ENCODE measurements around the gene CEACAM4. TPM values are rescaled to one million over a fixed set of nuclear protein-coding genes. Genes with fewer than 3 reads are reported as not detected.

Gene CEACAM4
- total RNA-seq, 2 experiments from 2014 or later: 0.36 to 0.84 TPM

- Histone ChIP-seq H3K36me3 (ENCODE audit: insufficient read depth, low read length) (no peaks in the 10 kb centered on the region), H3K27me3 (ENCODE audit: control insufficient read depth in 1 of 2, insufficient read depth in 2 of 2, low read length in 2 of 2) (peaks cover 0 to 3% of the 10 kb centered on the region in 2 experiments), H3K27ac (ENCODE audit: low read depth in 1 of 2, low read length in 2 of 2) (no peak overlapping the region), H3K9me3 (ENCODE audit: control insufficient read depth in 1 of 2, insufficient read depth in 1 of 2, low read length in 2 of 2) (no peaks in the 10 kb centered on the region), H3K4me3 (ENCODE audit: low read length) (no peak overlapping the region), H3K4me1 (ENCODE audit: insufficient read depth, low read length) (no peaks in the 10 kb centered on the region)
- Mint-ChIP-seq H3K9me3 (no peaks in the 10 kb centered on the region), H3K27me3 (peaks cover 12% of the 10 kb centered on the region), H3K36me3 (ENCODE audit: low read depth) (no peaks in the 10 kb centered on the region), H3K4me1 (ENCODE audit: low read depth) (no peaks in the 10 kb centered on the region), H3K27ac (no peak overlapping the region), H3K4me3 (no peak overlapping the region)
- intact Hi-C loops (cut with DNase I, micrococcal nuclease): no loop called here
- DNase-seq (no peak), ATAC-seq (ENCODE audit: poor library complexity) (no peak)
- ChIA-PET CTCF (no interaction called here), POLR2A (no interaction called here)
- TF ChIP-seq, protein P1, sequence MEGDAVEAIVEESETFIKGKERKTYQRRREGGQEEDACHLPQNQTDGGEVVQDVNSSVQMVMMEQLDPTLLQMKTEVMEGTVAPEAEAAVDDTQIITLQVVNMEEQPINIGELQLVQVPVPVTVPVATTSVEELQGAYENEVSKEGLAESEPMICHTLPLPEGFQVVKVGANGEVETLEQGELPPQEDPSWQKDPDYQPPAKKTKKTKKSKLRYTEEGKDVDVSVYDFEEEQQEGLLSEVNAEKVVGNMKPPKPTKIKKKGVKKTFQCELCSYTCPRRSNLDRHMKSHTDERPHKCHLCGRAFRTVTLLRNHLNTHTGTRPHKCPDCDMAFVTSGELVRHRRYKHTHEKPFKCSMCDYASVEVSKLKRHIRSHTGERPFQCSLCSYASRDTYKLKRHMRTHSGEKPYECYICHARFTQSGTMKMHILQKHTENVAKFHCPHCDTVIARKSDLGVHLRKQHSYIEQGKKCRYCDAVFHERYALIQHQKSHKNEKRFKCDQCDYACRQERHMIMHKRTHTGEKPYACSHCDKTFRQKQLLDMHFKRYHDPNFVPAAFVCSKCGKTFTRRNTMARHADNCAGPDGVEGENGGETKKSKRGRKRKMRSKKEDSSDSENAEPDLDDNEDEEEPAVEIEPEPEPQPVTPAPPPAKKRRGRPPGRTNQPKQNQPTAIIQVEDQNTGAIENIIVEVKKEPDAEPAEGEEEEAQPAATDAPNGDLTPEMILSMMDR (IDR thresholded peaks at IDR 0.05): no peak
Observed at GRCh38 chr19:41621226-41621625, 5.6 kb downstream of the CEACAM4 start.

DNA sequence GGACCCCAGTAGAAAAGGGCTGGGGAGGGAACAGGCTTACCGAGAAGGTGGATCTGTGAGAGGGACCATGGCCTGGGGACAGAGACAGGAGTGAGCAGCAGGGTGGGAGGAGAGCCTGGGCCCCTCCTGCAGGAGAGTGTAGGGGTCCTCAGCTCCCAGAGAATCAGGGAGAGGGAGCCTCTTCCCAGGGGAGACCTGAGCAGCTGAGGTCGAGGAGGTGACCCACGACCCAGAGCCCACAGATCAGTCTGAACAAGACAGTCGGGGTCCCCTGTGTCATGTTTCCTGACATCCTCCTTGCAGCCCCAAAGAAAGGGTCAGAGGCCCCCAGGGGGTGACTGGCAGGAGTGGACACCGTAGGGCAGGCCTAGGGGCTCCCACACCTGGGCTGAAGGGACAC, 6.7 kb downstream of the CEACAM4 start:
- no peak overlapping the region for H3K4me3 Mint-ChIP-seq
- POLR2A ChIA-PET: no interaction called here
- H3K4me1 Mint-ChIP-seq (ENCODE audit: low read depth): no peaks in the 10 kb centered on the region
- no peaks in the 10 kb centered on the region for H3K9me3 ChIP-seq (ENCODE audit: control insufficient read depth in 1 of 2, insufficient read depth in 1 of 2, low read length in 2 of 2)
- no peak overlapping the region for H3K27ac Mint-ChIP-seq
- intact Hi-C loops (cut with DNase I, micrococcal nuclease): no loop called here
- ATAC-seq (ENCODE audit: poor library complexity) (no peak), DNase-seq (no peak)
- H3K4me3 ChIP-seq (ENCODE audit: low read length): no peak overlapping the region
- TF ChIP-seq, protein P1 (IDR thresholded peaks at IDR 0.05): no peak
- H3K27me3 ChIP-seq (ENCODE audit: control insufficient read depth in 1 of 2, insufficient read depth in 2 of 2, low read length in 2 of 2): no peaks in the 10 kb centered on the region
- H3K9me3 Mint-ChIP-seq: no peaks in the 10 kb centered on the region
- H3K27me3 Mint-ChIP-seq: peaks cover 18% of the 10 kb centered on the region
- H3K4me1 ChIP-seq (ENCODE audit: insufficient read depth, low read length): no peaks in the 10 kb centered on the region
- H3K27ac ChIP-seq (ENCODE audit: low read depth in 1 of 2, low read length in 2 of 2): no peak overlapping the region
- no peaks in the 10 kb centered on the region for H3K36me3 Mint-ChIP-seq (ENCODE audit: low read depth)
- CTCF ChIA-PET: no interaction called here
- no peaks in the 10 kb centered on the region for H3K36me3 ChIP-seq (ENCODE audit: insufficient read depth, low read length)

DNA sequence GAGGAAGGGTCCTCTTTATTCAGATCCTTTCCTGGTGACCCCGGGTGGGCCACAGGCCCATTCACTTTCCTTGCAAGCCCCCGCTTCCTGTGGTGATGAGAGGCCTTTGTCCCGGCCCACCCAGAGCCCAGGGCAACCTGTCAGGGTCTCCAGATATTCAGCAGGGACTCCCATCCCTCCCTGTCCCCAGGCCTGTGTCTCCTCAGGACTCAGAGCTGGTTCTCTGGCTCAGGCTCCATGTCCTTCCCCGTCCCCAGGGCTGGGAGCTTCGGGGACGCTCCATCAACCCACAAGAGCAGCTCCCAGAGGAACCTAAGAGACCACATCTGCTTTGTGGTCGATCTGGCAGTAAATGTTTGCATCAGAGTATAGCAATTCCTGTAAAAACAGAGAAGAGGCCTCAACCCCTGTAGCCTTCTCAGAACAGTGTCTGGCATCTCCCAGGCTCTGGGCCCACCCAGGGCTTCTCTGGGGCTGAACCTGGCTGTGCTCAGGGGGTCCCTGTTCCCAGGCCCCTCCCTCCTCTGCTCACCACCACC, 7.8 kb downstream of the CEACAM4 start:
- Histone ChIP-seq H3K36me3 (ENCODE audit: insufficient read depth, low read length) (no peaks in the 10 kb centered on the region), H3K9me3 (ENCODE audit: control insufficient read depth in 1 of 2, insufficient read depth in 1 of 2, low read length in 2 of 2) (no peaks in the 10 kb centered on the region), H3K27ac (ENCODE audit: low read depth in 1 of 2, low read length in 2 of 2) (no peak overlapping the region), H3K4me3 (ENCODE audit: low read length) (no peak overlapping the region), H3K27me3 (ENCODE audit: control insufficient read depth in 1 of 2, insufficient read depth in 2 of 2, low read length in 2 of 2) (no peaks in the 10 kb centered on the region), H3K4me1 (ENCODE audit: insufficient read depth, low read length) (no peaks in the 10 kb centered on the region)
- TF ChIP-seq, protein P1 (IDR thresholded peaks at IDR 0.05): no peak
- ChIA-PET CTCF (no interaction called here), POLR2A (no interaction called here)
- H3K27me3 Mint-ChIP-seq: peaks cover 20% of the 10 kb centered on the region
- no peak for ATAC-seq (ENCODE audit: poor library complexity)
- H3K4me1 Mint-ChIP-seq (ENCODE audit: low read depth): no peaks in the 10 kb centered on the region
- H3K27ac Mint-ChIP-seq: no peak overlapping the region
- no peaks in the 10 kb centered on the region for H3K9me3 Mint-ChIP-seq
- no peaks in the 10 kb centered on the region for H3K36me3 Mint-ChIP-seq (ENCODE audit: low read depth)
- no peak overlapping the region for H3K4me3 Mint-ChIP-seq
- intact Hi-C loops (cut with DNase I, micrococcal nuclease): no loop called here
- DNase-seq: no peak

Data from CD4-positive, alpha-beta T cell (primary cell).